WTC11 (cell line): ENCODE results near the gene ATF7IP.

ENCODE experiments used
- ELF4 ChIP-seq: sonication (generic); formaldehyde crosslinking; IDR thresholded peaks from 2 replicates; pipeline ENCODE4 v1.8.1; 2022; ENCODE audit warnings: low read depth, mild to moderate bottlenecking, moderate library complexity, missing genetic modification reagents
- EMX1 ChIP-seq: fragments of 250-450 bp; sonication (Bioruptor Pico); IDR thresholded peaks from 2 replicates; pipeline ENCODE4 v1.8.0; 2021; ENCODE audit warnings: mild to moderate bottlenecking
- MAX ChIP-seq: sonication (generic); formaldehyde crosslinking; IDR thresholded peaks from 2 replicates; pipeline ENCODE4 v1.8.0; 2022; ENCODE audit warnings: mild to moderate bottlenecking, missing genetic modification reagents
- PREB ChIP-seq: sonication (generic); formaldehyde crosslinking; IDR thresholded peaks from 2 replicates; pipeline ENCODE4 v1.8.1; 2022; ENCODE audit warnings: mild to moderate bottlenecking, missing genetic modification reagents, moderate library complexity, borderline replicate concordance
- STAT6 ChIP-seq: sonication (generic); formaldehyde crosslinking; conservative IDR thresholded peaks from 2 replicates; pipeline ENCODE4 v1.8.1; 2023; ENCODE audit warnings: mild to moderate bottlenecking, low read depth, missing genetic modification reagents, moderate library complexity
- TF ChIP-seq, protein P1 (sequence below): fragments of 200-600 bp; IDR thresholded peaks from 2 replicates; pipeline ENCODE4 v1.8.0; 2022; ENCODE audit warnings: antibody characterized with exemption

DNA sequence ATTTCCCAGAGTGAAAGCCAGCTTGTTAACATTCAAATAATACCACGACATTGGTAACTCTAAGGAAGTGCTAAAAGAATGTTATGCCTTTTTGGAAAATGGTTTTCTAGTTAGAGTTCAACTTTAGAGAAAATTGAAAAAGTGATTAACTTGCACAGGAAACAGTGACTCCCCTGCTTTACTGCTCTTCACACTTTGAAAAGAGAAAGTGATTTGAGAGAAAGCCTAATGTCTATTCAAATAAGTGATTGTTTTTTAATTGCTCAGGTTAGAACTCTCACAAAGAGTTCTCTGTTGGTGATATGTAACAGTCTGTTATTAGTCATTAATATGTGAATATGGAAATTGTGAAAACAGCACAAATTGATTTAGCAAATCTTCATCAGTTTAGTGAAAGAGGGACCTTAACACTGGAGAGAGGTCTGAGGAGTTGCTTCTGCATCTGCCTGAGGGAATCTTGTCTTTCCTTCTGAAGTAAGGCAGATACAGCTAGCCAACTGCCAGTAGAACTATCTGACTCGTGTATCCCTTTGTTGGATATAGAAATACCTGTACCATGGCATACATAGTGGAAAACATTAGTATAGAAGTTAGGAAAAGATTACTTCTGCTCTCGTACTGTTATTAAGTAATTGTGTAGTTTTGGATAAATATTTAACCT lies 25.5 kb downstream of the ATF7IP start:
- TF ChIP-seq, protein P1, sequence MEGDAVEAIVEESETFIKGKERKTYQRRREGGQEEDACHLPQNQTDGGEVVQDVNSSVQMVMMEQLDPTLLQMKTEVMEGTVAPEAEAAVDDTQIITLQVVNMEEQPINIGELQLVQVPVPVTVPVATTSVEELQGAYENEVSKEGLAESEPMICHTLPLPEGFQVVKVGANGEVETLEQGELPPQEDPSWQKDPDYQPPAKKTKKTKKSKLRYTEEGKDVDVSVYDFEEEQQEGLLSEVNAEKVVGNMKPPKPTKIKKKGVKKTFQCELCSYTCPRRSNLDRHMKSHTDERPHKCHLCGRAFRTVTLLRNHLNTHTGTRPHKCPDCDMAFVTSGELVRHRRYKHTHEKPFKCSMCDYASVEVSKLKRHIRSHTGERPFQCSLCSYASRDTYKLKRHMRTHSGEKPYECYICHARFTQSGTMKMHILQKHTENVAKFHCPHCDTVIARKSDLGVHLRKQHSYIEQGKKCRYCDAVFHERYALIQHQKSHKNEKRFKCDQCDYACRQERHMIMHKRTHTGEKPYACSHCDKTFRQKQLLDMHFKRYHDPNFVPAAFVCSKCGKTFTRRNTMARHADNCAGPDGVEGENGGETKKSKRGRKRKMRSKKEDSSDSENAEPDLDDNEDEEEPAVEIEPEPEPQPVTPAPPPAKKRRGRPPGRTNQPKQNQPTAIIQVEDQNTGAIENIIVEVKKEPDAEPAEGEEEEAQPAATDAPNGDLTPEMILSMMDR = no peak
- TF ChIP-seq PREB (CRISPR knock-in tag) = no peak
- no peak for TF ChIP-seq ELF4 (CRISPR knock-in tag)
- TF ChIP-seq MAX (CRISPR knock-in tag) = no peak
- TF ChIP-seq STAT6 = no peak
- TF ChIP-seq EMX1 (CRISPR knock-in tag) = no peak
